Activated gamma-delta T cell treated with anti-CD3 and anti-CD28 coated beads, Interleukin-2, amount 50 U/mL, for 16 hours (primary cell): ENCODE results near the gene LRRC2.
"Not testable (repeated sequence)": the region's sequence is repeated elsewhere in the genome, so short reads cannot be mapped to it uniquely, and the experiment has no call there.

Experiments
- DNase-seq: peaks from one replicate; pipeline ENCODE4 v3.0.0-alpha.2; 2020; ENCODE audit warnings: low read depth

The LRRC2 gene, protein sequence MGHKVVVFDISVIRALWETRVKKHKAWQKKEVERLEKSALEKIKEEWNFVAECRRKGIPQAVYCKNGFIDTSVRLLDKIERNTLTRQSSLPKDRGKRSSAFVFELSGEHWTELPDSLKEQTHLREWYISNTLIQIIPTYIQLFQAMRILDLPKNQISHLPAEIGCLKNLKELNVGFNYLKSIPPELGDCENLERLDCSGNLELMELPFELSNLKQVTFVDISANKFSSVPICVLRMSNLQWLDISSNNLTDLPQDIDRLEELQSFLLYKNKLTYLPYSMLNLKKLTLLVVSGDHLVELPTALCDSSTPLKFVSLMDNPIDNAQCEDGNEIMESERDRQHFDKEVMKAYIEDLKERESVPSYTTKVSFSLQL

GRCh38 chr3:46566040-46566641 lies at the start of gene LRRC2:
Gene LRRC2 (minus strand): TSS chr3:46566302. CDS start chr3:46551591, 14,711 bp downstream.
- no peak for DNase-seq

DNA sequence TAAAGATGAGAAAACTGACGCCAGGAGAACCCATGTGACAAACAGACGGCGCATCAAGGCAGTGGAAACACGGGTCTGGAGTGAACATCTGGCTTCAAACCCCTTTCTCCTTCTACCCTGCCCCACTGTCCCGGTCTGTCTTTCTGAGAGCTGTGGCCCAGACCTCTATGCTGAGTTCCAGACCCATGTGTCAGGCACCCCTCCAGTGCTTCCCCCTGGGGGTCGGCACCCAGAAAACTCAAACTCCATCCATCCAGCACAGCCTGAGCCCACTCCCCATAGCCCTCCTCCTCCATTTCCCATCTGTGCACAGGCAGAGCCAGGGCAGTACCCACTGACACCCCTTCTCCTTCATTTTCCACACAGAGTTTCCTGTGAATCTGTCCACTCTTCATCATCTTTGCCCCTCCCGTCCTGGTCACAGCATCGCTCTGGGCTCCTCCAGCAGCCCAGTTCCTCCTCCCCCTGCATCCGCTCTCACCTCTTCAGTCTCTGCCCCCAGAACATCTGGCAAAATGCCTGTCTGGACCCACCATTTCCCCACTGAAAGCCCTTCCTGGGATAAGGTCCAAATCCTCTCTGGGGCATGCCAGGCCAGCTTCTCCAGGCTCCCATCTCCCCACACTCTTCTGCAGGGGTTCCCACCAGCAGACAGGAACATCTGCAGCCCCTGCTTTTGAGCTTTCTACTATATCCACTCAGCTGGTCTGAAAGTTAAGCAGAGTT lies 49.1 kb upstream of the LRRC2 start:
- DNase-seq, result no peak

- DNase-seq, result no peak
Measured at GRCh38 chr3:46614431-46614830, 48.3 kb upstream of the LRRC2 start.

- no peak for DNase-seq
Measured at GRCh38 chr3:46613313-46614005, 47.4 kb upstream of the LRRC2 start.

GRCh38 chr3:46612324-46612723 lies 46.2 kb upstream of the LRRC2 start, which contains the start of gene FAM240A:
Gene FAM240A (plus strand): TSS chr3:46612525. CDS start chr3:46612684, 159 bp downstream.
- DNase-seq, result no peak

DNA sequence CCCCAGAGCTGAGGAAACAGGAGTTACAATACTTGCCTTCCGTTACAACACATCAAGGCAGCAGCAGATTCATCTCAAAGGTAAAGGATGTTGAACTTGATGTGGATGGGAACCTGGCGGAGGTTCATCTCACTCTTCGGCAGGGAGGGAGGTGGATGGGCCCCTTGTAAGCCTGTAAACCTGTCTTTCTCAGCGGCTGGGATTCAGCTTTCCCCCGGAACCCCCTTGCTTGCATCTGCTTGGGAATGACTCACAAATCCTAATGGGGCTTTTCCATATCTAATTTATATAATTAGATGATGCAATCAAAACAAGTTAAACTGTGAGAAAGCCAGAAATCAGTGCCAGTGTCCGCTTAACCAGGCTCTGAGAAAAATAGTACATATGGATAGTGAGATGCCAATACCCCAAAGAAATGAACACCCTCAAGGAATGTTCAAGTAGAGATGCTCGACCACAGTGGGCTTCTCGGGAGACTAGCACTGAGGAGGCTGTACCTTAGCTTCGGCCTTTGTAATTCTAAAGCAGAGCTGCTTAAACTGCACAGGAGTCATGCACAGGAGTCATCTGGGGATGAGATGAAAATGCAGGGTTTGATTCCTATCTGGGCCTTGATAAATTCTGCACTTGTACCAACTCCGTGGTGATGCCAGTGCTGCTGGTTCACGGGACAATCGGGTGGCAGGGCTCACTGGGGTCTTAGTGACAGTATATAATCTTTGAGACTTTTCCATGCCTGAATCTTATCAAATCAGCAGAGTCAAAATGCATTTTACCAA lies 44.0 kb upstream of the LRRC2 start:
- DNase-seq, result no peak

DNA sequence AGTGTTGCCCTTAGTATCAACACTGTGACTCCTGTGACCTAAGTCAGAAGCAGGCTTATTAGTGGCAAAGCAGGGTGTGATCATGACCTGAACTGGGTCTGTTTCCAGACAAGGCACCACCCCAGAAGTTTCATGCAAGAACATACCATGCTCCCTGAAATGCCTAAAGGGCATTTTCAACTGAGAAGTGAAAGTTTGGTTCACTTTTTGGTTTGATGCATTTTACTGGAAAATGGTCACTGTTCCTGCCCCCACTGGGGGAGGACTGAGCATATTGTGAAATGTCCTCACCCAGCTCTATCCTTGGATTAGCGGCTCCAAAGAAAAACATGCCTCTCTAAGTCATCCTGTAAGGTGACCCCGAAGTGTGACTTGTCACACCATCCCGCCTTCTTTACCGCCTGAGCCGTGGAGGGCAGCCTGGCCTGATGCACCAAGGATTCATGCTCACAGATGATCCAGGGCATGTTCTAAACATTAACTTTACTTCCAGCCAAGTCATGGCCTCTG lies 43.2 kb upstream of the LRRC2 start:
- DNase-seq, result no peak

- no peak for DNase-seq
Measured at GRCh38 chr3:46607603-46608028, 41.5 kb upstream of the LRRC2 start.

DNA sequence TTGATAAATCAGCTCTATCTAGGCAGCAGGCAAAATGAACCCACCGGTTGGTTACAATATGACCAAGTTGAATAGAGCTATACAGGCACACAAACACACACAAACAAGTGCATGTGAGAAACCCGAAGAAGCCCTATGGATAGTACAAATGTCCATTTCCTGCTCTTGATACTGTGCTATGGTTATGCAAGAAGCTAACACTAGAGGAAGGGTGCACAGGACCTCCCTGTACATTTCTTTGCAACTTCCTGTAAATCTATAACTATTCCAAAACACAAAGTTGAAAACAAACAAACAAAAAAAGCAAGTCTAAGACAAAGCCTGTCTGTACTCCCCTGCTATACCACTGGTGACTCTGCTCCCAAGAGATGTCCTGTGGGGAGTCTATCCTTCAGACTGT lies 38.0 kb upstream of the LRRC2 start:
- DNase-seq, result no peak

DNA sequence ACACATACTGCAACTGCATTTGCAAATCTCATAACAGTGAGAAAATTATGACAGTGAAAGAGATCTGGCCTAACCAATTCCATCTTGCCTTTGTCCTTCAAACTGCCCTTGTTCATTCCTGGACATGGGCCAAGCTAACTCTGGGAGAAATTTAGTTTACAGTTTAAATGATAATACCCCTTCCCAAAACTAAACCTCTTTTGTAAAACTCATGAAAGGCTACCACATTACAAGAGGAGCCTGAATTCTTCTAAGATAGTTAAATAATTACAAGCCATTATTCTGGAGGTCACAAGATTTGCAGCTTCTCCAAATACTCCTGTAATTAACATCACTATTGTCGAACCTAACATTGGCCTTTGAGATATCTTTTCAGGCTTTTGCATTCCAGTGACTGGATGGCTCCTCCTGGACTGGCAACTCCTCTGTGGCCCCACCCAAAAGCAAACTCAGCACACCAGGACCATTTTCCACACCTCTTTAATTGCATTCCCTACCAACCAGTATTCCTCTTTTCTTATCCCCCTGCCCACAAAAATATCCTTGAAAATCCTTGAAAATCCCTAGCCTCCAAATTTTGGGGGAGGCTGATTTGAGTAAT lies 37.4 kb upstream of the LRRC2 start:
- DNase-seq, result no peak

DNA sequence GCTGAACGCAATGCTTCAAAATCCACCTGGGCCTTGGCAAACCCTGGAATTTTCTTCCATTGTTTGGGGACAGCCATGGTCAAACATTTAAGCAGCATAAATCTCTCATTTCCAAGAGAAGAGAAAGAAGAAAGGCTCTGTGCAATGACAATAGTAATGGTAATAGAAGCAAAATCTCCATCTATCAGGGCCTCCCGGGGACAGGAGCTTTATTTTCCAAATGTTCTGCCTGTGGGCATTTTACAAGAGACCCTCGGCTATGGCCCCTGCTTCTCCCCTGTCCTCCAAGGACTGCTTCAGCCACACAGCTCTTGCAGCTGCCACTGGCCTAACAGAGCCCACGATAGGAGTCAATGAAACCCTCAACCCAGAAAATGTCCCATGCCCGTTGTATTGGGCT lies 33.5 kb upstream of the LRRC2 start:
- no peak for DNase-seq

DNA sequence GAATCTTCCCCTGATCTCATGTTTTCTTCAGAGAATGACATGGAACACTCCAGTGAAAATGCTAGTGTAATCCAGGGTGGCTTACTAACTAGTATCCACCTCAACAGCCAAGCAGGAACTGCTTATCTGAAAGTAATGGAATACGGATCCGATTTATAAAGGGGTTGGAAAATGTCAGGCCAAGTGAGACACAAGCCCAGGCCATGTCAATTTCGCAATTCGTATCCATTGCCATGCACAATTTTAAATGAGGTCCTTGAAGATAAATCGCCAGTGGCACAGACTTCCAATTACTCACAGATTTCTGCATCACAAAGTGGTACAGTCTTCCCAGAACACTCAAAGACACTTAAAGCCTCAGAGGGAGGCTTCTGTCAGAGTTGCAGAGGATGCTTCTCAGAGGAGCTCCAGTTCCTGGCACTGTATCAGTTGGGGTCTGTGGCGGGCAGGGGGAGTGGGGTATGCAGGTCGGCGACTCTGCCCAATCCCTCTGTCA lies 29.8 kb upstream of the LRRC2 start:
- no peak for DNase-seq

DNA sequence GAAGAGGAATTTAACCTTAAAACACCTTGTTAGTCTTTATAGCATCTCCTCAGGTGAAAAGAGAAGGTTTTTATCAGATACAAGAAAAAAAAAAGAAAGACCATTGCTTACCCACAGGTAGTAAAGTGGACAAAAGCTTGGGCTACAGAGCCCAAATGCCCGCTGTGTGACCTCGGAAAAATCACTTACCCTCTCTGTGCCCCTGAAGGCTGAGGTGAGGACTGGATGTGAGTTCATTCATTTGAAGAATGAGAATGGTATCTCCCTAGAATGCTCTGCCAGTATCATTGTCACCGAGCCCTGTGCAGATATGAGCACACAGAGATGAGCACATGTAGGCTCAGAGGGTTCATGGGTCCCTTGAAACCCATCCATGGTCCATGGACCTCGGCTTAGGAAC lies 28.6 kb upstream of the LRRC2 start:
- DNase-seq, result no peak

DNA sequence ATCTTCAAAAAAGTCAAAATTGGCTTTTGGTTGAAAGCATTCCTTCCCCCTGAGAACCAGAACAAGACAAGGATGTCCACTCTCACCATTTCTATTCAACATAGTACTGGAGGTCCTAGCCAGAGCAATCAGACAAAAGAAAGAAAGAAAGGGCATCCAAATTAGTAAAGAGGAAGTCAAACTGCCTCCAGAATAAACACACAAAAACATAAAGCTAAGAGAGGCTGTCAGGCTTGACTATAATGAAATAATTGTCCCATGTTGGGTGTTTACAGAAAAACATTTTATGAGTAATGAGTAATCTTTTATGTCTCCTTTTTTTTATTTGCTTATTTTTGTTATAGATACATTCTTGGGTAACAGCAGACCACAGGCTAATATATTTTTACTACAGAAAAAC lies 27.9 kb upstream of the LRRC2 start:
- DNase-seq, result no peak

GRCh38 chr3:46593274-46593862 lies 27.3 kb upstream of the LRRC2 start:
- DNase-seq, result no peak

DNA sequence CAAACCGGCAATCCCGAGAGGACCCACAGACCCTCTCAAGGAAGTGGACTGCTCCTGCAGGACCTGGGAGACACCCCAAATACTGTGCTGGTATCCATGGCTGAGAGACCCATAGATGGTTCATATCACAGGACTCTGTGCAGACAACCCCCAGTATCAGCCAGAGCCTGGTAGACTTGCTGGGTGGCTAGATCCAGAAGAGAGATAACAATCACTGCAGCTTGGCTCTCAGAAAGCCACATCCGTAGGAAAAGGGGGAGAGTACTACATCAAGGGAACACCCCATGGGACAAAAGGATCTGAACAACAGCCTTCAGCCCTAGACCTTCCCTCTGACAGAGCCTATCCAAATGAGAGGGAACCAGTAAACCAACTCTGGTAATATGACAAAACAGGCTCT lies 21.2 kb upstream of the LRRC2 start:
- not testable (repeated sequence) for DNase-seq

DNA sequence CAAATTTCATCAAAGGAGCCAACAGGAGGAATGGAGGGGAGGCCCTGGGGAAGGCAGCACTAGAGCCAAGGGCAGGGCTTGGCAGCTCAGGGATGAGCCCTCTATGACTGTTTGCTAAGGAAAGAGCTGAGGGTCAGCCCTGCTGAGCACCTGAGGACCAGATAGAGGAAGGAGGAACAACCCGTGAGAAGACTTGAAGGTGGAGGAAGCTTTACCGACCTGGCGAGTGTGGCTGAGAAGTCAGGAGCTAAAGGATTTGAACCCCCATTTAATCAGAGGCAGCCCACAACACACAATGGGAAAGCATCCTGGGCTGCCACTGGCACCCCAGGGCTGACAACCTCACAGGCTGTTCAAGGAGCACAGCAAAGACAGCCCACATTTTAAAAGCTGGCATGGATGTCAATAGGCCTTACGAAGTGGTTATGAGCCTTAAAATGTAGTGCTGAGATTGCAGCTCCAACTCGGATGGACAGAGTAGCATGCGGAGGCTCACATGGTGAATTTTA lies 20.7 kb upstream of the LRRC2 start:
- DNase-seq, result no peak

- no peak for DNase-seq
Measured at GRCh38 chr3:46585799-46586693, 19.9 kb upstream of the LRRC2 start.
